HG03439 (cell line): ENCODE data around the gene RPA3.
"Not testable (repeated sequence)": the region's sequence is repeated elsewhere in the genome, so short reads cannot be mapped to it uniquely, and the experiment has no call there.

Source experiments
- ATAC-seq: cut with Tn5 transposase; IDR thresholded peaks from one replicate; pipeline ENCODE4 v1.9.1; 2021; ENCODE audit warnings: mild to moderate bottlenecking, moderate library complexity; ENCODE audit not compliant: unreplicated experiment

The RPA3 gene

DNA sequence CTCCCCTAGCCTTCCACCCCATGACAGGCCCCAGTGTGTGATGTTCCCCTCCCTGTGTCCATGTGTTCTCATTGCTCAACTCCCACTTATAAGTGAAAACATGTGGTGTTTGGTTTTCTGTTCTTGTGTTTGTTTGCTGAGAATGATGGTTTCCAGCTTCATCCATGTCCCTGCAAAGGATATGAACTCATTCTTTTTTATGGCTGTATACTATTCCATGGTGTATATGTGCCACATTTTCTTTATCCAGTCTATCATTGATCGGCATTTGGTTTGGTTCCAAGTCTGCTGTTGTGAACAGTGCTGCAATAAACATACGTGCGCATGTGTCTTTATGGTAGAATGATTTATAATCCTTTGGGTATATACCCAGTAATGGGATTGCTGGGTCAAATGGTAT is 61.9 kb downstream of the RPA3 start:
- ATAC-seq: not testable (repeated sequence)

DNA sequence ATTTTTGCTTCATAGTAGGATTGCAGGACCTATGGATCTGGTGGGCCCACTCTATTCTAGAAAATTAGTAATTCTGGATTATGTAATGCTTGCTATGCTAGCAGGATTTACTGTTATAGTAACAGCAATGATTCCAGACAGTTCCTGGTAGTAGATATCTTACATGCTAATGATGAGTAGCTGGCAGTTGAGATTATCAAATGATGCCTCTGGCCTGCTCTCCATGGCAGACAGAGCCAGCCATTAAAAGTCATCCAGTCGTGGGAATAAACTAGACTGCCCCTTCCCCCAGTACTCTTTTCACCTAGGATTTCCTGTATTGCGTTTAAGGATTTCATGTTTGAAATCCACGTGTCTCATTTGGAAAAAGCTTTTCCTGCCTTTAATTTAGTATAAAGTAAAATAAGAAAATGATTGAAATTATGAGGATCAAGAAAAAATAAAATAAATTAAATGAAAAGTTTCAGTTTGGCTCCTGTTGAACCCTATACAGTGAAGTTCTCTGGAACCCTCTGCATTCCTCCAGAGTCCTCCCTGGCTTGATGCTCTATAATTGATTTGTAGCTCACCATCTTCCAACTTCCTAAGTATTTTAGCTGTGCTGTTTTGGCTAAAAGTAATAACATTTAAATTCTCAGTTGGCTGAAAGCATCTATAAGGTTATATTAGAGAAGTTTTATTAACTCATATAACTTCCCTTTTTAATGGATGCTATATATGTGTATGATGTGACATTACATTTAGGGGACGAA is 63.3 kb downstream of the RPA3 start:
- no peak for ATAC-seq

DNA sequence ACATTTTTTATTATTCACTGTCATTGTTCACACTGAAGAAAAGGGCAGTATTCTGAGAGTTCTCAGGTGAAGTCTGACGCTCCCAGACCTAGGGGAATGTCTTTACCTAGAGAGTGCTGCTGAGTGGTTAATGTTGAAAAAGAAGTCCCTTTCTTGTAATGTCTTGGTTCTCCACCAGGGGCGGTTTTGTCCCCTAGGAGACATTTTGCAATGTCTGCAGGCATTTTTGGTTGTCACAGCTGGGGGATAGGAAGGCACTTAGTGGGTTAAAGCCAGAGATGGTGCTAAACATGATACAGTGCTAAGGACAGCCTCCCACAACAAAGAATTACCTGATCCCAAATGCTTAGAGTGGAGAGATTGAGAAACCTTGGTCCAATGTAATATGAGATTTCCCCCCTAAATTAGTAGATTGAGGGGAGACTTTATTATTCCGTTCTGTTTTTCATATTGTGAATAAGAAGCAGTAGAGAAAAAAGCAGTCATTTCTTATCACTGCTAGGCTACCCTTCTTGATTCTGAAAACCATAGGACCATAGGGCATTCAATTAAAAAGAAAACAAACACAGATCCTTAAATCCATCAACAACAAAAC is 64.7 kb downstream of the RPA3 start:
- ATAC-seq: no peak

DNA sequence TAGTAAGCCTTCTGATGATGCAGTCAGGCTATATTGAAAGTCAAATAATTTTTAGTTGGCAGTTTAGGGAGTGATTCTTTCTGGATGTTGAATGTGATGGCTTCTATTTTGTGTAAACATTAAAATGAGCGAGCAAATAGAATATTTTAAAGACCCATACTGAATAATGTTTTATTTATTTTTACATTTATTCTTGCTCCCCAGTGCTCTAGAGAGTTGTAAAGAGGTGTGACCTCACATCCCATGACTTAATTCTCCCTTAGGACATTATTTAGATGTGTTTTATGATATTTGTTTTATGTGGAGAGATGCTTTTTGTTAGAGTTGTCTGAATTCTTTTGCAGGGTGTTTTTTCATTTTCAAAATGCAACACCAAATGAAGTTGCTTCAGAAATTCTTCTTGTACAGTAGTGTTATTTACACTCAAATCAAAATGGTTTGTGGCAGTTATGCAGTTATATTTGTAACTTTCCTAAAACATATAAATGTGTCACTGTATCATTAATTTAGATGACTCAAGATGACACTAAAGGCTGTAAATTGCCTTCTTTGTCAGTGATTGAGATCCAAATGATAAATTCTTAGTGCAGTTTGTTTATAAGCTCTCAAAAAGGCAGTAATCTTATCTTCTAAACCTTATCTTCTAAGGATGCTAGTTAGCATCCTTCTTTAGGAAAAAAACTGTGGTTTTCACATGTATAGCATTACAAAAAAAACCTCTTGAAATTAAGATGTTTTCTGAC is 65.4 kb downstream of the RPA3 start:
- ATAC-seq: no peak

DNA sequence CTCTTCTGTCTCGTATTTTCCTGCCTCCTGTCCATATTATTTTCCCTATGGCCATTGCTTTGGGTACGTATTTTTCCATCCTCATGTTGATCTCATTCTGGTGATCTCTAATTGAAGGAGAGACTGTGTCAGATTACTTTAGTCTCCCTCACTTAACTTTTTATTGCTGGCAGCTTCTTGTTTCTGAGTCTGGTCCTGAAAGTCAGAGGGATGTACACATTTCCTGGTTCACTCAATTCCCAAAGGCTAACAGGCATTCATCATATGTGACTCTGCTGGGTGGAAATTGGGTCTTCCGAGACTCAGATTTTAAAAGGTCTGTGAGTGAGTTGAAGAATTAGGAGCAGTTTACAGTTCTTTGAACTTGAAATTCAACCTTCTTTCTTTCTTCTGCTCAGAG is 66.9 kb downstream of the RPA3 start:
- ATAC-seq: no peak

DNA sequence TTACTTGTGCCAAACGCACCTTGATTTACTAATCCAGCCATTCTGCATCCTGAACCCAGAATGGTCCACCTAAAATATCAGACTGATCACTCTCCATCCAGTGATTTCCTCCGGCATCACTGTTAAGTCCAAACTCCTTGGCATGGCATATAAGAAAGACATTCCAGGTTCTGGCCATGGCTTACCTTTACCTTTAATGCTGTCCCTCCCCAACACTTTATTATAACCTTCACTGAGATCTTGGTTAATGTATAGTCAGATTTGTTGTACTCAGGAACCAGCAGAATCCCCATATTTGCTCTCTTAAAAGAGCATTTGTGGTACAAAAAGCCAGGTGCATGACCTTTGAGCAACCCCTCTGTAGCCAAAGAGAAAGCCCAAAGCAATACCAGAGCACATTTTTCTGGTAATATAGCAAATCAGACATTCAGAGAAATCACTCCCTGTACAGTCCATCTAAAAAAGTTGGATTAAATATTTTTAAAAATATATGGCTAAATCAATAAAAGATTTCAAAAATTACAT is 67.7 kb downstream of the RPA3 start:
- no peak for ATAC-seq

DNA sequence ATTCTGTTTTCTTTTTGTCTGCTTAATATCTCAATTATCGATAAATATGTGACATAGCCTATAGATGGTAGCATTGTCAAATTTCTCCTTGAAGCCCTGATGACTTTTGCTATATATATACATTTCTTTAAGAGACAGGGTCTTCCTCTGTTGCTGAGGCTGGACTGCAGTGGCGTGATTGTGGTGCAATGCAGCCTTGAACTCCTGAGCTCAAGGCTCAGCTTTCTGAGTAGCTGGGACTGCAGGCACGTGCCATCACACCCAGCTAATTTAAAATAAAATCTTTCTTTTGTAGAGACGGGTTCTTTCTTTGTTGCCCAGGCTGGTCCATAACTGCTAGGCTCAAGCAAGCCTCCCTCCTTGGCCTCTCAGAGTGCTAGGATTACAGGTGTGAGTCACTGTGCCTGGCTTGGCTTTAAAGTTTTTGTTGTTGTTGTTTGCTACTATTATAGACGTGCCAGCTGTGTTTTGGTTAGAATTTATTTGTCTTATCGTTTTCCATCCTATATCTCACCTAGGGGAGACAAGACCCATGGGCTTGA is 70.8 kb downstream of the RPA3 start:
- ATAC-seq: no peak

DNA sequence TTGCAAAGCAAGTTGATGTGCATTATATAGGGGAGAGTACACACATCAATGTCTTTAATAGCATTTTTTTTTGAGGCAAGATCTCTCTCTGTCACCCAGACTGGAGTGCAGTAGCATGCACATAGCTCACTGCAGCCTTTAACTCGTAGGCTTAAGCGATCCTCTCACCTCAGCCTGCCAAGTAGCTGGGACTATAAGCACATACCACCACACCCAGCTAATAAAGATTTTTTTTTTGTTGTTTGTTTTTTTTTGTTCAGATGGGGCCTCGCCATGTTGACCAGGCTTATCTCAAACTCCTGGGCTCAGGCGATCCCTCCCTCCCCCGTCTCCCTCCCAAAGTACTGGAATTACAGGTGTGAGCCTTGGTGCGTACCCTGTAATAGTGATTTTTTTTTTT is 76.3 kb downstream of the RPA3 start:
- no peak for ATAC-seq

DNA sequence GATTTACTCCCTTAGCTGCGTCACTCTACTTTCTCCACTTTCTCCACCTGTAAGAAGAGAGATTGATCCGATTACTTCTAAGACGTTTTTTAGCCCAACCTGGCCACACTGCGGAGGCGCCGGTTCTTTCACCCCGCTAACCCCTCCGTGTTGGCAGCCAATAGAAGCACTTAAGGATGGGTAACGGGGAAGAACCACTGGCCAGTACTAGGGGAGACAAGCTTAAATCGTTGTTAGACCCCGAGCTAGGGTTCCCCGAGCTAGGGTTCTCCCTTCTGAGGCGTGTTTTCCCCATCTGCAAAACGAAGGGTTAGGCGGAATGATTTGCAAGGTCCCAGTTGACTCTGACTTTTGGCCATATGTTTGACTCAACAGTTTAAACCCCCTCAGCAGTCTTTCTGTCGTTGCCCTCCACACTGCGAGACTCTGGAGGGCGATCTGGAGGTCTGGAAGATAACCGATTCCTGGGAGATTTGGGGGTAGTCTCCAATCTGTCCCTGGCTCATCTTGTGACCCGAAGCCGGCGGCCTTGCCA is 77.2 kb downstream of the RPA3 start:
- peak; percentile 16 for ATAC-seq

DNA sequence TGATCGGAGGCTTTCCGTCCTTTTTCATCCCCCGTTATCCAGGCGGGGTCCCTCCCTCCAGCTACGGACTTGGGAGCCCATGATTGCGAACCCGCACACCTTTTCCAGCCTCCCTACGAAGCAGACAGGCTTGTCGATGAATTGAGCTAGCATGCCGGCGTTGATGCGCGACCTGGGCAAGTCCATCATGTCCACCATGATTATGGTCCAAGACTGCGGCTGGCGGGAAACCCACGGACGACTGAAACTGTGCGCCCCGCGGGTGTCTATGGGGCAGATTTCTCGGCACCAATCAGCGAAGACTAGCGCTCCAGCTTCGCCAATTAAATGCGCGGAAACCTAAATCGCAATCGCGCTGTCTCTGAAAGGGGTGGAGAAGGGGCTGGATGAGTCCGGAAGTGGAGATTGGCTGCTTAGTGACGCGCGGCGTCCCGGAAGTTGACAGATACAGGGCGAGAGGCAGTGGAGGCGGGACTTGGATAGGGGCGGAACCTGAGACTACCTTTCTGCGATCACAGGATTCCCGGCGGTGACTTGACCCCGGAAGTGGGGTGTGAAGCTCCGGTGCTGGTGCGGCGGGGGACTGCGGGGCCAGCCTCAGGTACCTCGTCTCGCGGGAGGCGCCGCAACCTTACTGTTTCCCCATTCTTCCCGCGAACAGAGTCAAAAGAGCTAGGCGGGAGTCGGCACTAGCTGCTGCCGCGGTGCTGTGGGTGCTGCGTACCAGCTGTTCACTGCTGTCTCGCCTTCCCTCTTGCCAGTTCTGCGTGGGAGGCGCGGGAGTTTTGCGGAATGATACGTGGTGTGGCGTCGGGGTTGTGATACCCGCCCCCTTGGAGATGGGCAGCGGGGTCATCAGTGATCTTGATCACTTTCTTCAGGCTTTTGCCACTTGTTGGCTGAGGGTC is 77.9 kb downstream of the RPA3 start, which contains the start of gene UMAD1:
TSS of gene UMAD1 (plus strand) at position 532 of the 908 bp plus-strand sequence. CDS start 32,620 bp downstream, outside the sequence.
- peak; percentile 97 for ATAC-seq

DNA sequence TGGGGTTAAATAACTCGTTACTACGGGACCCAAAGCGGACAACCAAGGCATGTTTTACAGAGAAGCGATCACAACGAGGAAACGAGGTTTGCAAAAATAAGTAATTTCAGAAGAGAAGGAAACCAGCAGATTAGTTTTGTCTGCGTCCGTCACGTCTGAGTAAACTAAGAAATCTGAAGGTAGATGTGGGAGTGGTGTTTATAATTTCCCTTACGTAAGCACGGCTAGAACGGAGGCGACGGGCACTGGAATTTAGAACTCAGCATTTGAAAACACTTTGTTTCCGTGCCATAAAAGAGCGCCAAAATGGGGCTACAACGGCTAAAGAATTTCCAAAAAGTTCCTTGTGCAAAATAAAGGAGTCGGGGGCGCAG is 78.6 kb downstream of the RPA3 start:
- ATAC-seq: no peak

DNA sequence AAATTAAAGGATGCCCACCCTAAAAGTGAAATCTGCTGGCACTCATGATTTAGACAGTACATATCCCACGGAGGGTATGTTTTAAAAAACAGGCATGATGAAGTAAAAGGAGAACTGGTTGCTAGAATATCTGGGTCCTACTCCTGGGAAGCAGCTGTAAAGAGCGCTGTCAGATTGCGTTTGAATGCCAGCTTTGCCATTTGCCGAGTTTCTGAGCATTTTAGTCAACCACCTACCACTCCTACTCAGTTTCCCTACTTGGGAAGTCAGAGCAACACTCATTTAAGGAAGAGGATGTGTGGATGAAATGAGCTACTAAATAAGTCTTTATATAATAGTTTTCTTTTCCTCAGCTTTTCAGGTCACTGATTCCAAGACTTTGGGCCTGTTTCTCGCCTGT is 79.0 kb downstream of the RPA3 start:
- no peak for ATAC-seq

DNA sequence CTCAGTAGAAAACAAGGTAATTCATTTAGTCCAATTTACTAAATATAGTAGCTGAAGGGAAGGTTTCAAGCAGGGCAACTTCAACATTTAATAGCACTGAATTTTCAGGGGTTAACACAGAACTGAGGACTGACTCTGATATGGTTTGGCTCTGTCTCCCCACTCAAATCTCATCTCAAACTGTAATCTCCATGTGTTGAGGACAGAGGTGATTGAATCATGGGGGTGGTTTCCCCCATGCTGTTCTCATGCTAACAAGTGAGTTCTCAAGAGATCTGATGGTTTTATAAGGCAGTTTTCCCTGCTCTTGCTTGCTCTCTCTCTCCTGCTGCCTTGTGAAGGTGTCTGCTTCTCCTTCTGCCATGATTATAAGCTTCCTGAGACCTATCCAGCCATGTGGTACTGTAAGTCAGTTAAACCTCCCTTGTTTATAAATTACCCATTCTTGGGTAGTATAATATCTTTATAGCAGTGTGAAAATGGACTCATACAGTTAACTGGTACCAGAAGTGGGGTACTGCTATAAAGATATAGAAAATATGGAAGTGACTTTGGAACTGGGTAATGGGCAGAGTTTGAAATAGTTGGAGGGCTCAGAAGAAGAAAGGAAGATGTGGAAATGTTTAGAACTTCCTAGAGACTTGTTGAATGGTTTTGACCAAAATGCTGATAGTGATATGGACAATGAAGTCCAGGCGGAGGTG is 87.6 kb downstream of the RPA3 start:
- ATAC-seq: no peak

DNA sequence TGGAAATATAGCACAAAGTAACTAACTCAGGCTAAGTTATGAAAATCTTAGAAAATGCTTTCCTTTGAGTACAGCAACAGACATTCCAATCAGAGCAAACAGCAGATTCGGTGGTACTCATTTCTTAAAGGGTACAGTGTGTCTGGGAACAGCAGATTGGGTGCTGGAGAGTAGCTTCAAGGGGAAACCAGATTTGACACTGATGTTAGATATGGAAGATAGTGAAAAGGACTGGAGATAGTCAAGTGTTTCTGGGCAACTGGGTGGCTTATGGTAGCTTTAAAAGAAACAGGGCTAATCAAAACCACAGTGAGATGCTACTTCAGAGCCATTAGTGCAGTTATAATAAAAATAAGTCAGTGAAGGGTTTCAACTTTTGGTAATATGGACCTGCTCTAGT is 89.9 kb downstream of the RPA3 start:
- ATAC-seq: no peak

DNA sequence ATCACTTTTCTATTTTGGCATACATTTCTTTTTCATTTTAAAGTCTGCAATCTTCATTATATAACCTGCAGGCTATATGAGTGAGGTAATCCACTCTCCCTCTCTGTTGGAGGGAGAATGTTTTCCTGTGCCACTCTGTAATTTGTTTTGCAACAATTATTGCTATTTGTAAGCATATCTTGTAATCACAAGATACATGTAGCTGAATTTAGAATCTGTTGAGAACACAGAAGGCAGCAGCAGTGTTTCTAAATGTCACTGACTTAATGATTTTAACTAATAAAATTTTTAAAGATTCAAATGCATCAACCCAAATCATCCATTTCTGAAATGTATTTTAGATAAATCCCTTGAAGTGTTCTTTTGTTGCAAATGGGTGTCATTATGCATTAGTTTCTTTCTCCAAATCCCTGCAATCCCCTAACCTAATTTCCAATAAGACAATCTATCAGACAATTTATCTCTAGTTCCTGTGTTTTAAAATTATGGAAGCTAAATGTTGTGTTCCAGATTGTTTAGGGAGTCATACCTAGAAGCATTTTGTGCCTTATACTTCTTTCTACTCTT is 97.7 kb downstream of the RPA3 start:
- ATAC-seq: no peak

DNA sequence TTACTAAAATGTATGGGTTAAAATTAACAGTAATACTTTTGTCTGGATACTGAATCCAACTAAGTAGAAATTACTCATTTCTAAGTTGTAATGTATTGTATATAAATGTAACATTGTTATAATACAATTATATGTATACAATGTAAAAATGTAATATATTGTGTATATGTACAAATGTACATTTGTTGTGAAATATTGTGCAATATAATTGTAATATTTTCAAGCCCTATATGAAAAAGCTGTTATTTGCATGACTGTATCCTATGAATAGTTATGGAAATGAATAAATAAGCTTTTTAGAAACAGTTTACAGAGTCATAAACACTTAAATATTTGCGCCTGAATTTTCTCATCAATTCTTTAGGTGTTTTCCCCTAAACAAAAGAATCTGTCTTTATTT is 98.2 kb downstream of the RPA3 start:
- ATAC-seq: no peak

DNA sequence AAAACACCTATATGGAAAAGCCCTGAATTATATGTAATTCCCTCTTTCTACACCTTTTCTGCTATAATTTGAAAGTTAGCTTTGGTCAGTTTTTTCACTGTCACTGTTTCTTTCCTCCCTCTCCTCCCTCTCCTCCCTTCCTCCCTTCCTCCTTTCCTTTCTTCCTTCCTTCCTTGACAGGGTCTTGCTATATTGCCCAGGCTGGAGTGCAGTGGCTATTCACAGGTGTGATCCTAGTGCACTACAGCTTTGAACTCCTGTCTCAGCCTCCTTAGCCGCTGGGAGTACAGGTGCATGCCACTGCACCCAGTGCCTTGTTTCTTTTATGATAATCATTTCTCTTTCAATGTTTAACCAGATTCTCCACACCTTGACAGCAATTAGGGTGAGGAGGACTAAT is 100.0 kb downstream of the RPA3 start:
- no peak for ATAC-seq

DNA sequence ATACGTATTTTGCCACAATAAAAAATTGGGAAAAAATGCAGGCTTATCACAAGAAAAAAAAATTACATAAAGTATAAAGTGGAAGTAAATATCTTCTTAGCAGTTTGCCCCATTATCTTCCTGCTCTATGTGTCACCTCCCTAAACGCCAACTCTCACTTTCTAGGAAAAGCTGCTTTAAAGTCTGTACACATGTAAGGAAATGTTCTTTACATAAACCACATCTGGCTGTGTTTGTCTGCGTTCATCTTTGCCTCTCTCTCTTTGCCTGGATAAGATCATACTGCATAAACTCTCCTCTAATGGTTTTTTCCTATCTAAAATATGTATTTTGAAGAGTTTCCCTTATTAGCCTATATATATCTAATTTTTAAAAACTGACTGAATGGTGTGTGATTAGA is 100.9 kb downstream of the RPA3 start:
- no peak for ATAC-seq

DNA sequence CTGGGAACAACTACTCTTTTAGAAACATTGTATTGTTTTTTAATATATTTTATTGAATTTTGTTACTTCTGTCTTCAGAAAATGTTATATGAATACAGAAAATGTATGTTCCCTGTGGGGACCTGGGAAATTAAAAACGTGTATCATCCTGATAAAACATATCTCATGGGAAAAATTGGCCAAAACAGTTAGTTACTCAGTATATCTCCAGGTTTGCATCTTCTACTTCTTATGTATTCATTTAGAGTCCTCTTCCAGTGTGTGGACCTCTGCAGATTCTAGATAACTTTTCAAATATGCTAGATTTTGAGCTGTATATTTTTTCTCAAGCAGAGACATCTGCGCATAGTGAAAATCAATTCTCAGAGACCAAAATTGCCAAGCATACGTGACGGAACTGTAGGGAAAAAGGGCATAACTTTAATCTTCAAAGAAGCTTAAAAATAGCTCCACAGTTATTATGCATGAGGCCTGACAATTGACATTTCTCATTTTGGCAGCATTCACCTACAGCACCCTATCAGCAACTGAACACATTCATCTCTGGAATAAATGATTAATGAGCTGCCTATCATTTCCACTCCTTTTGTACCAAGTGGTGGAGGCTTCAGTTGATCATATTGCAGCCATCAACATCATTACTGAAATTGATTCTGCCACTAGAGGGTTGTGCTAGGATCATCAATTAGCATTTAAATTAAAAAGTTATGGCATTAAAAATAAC is 104.2 kb downstream of the RPA3 start:
- no peak for ATAC-seq
